ENCODE measurements around the gene MALT1. TPM values are rescaled to one million over a fixed set of nuclear protein-coding genes. Genes with fewer than 3 reads are reported as not detected.

Gene MALT1
- total RNA-seq, 1 experiment from 2014 or later, result 24.2 TPM

DNA sequence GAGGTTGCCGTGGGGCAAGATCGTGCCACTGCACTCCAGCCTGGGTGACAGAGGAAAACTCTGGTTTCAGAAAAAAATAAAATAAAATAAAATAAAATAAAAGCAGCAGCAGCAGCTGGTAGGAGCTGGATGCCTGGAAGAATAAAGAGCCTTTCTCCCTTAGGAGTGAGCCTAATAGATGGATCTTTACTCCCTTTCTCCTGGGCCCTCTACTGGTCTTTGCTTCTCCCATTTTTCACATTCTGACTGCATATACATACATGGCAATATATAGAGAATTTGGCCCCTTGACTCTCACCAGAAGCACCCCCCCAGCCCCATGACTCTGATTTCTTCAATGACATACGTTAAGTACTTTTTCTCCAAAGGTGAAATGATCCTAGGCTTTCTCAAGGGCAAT lies 9.8 kb upstream of the MALT1 start:
- Histone ChIP-seq H3K79me2 (ENCODE audit: low read length) (no peaks in the 10 kb centered on the region), H3F3A (ENCODE audit: low read length, unreplicated experiment) (no peaks in the 10 kb centered on the region), H4K20me1 (ENCODE audit: low read length) (no peaks in the 10 kb centered on the region), H3K27me3 (ENCODE audit: low read length) (no peaks in the 10 kb centered on the region), H3K36me3 (ENCODE audit: low read depth, low read length) (no peaks in the 10 kb centered on the region), H3K9me2 (replicated peaks; ENCODE audit: low read length) (no peaks in the 10 kb centered on the region), H2AFZ (ENCODE audit: low read length) (no peak overlapping the region), H3K9me3 (ENCODE audit: low read length) (no peaks in the 10 kb centered on the region), H3K4me1 (ENCODE audit: insufficient read depth, low read length) (peaks cover 13% of the 10 kb centered on the region), H3K4me2 (ENCODE audit: low read length) (no peak overlapping the region), H3K9ac (ENCODE audit: low read length) (no peak overlapping the region), H3K27ac (ENCODE audit: low read length) (no peak overlapping the region), H3K4me3 (ENCODE audit: low read length) (no peak overlapping the region)
- peak; percentile 20 for DNase-seq
- TF ChIP-seq, protein P1, sequence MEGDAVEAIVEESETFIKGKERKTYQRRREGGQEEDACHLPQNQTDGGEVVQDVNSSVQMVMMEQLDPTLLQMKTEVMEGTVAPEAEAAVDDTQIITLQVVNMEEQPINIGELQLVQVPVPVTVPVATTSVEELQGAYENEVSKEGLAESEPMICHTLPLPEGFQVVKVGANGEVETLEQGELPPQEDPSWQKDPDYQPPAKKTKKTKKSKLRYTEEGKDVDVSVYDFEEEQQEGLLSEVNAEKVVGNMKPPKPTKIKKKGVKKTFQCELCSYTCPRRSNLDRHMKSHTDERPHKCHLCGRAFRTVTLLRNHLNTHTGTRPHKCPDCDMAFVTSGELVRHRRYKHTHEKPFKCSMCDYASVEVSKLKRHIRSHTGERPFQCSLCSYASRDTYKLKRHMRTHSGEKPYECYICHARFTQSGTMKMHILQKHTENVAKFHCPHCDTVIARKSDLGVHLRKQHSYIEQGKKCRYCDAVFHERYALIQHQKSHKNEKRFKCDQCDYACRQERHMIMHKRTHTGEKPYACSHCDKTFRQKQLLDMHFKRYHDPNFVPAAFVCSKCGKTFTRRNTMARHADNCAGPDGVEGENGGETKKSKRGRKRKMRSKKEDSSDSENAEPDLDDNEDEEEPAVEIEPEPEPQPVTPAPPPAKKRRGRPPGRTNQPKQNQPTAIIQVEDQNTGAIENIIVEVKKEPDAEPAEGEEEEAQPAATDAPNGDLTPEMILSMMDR (conservative IDR thresholded peaks at IDR 0.05; ENCODE audit: low read depth, low read length), result no peak
- TF ChIP-seq EZH2 (IDR thresholded peaks at IDR 0.05; ENCODE audit: low read length, unreplicated experiment) (no peak), EZH2phosphoT487 (IDR thresholded peaks at IDR 0.05; ENCODE audit: borderline replicate concordance, low read length) (no peak)
- POLR2A ChIA-PET (ENCODE audit: unreplicated experiment), result interaction anchor here (0.6 kb wide), 1 partner anchor 38 kb away, joined by 4 read pairs; no protein-coding TSS in a partner anchor
- ATAC-seq, result peak; percentile 46
- no TSS peak for BruUV-seq (replicated peaks)
- CTCF ChIA-PET, result no interaction called here
- intact Hi-C loops (cut with micrococcal nuclease), result loop anchor here (1.0 kb wide), 1 partner anchor 103 kb away; no protein-coding TSS in a partner anchor

DNA sequence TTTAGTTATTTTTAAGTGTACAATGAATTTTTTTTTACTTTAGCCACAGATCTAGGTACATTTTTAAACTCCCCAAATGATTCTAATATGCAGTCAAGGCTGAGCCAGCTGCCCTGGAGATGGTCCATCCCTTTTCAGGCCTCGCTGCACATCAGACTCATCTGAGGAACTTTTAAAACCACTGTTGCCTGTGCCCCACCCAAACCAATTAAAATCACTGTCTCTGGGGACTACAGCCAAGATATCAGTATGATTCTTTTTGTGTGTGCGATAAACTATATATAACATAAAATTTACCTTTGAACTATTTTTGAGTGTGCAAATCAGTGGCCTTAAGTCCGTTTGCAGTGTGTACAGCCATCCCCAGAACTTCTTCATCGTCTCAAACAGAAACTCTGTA lies 9.1 kb upstream of the MALT1 start:
- ChIA-PET CTCF (no interaction called here), POLR2A (ENCODE audit: unreplicated experiment) (no interaction called here)
- no peak for TF ChIP-seq EZH2phosphoT487 (IDR thresholded peaks at IDR 0.05; ENCODE audit: borderline replicate concordance, low read length)
- TF ChIP-seq, protein P1 (conservative IDR thresholded peaks at IDR 0.05; ENCODE audit: low read depth, low read length), result no peak
- no peak for TF ChIP-seq EZH2 (IDR thresholded peaks at IDR 0.05; ENCODE audit: low read length, unreplicated experiment)
- H3F3A ChIP-seq (ENCODE audit: low read length, unreplicated experiment), result no peaks in the 10 kb centered on the region
- H2AFZ ChIP-seq (ENCODE audit: low read length), result no peak overlapping the region
- intact Hi-C loops (cut with micrococcal nuclease), result no loop called here
- H3K9ac ChIP-seq (ENCODE audit: low read length), result no peak overlapping the region
- no peak overlapping the region for H3K4me2 ChIP-seq (ENCODE audit: low read length)
- H4K20me1 ChIP-seq (ENCODE audit: low read length), result no peaks in the 10 kb centered on the region
- no TSS peak for BruUV-seq (replicated peaks)
- DNase-seq, result no peak
- no peaks in the 10 kb centered on the region for H3K79me2 ChIP-seq (ENCODE audit: low read length)
- H3K27me3 ChIP-seq (ENCODE audit: low read length), result no peaks in the 10 kb centered on the region
- H3K4me3 ChIP-seq (ENCODE audit: low read length), result no peak overlapping the region
- ATAC-seq, result peak; percentile 45
- no peak overlapping the region for H3K27ac ChIP-seq (ENCODE audit: low read length)
- no peaks in the 10 kb centered on the region for H3K36me3 ChIP-seq (ENCODE audit: low read depth, low read length)
- H3K4me1 ChIP-seq (ENCODE audit: insufficient read depth, low read length), result peaks cover 20% of the 10 kb centered on the region
- no peaks in the 10 kb centered on the region for H3K9me2 ChIP-seq (replicated peaks; ENCODE audit: low read length)
- no peaks in the 10 kb centered on the region for H3K9me3 ChIP-seq (ENCODE audit: low read length)

DNA sequence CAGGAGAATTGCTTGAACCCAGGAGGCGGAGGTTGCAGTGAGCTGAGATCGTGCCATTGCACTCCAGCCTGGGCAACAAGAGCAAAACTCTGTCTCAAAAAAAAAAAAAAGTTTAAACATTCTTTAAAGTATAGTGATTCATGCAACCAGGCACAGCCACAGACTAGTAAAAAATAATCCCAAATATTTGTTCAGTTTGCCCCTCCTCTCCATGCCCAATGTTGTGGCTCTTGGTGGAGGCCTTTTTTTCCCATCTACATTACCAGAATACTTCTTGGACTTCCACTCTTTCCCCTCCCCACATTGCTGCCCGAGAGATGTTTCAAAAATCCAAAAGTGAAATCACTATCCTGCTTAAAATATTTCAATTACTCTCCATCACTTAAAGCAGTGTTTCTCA lies 5.1 kb upstream of the MALT1 start:
- no peaks in the 10 kb centered on the region for H3K9me3 ChIP-seq (ENCODE audit: low read length)
- H3F3A ChIP-seq (ENCODE audit: low read length, unreplicated experiment), result peaks cover 9% of the 10 kb centered on the region
- H4K20me1 ChIP-seq (ENCODE audit: low read length), result no peaks in the 10 kb centered on the region
- CTCF ChIA-PET, result interaction anchor here (1.0 kb wide), 1 partner anchor 98 kb away, joined by 3 read pairs; no protein-coding TSS in a partner anchor
- H3K27ac ChIP-seq (ENCODE audit: low read length), result peak overlapping the region; percentile 35
- H3K79me2 ChIP-seq (ENCODE audit: low read length), result no peaks in the 10 kb centered on the region; the same call in 1 of the 2 replicates
- H3K9me2 ChIP-seq (replicated peaks; ENCODE audit: low read length), result no peaks in the 10 kb centered on the region
- POLR2A ChIA-PET (ENCODE audit: unreplicated experiment), result no interaction called here
- BruUV-seq (replicated peaks), result no TSS peak
- TF ChIP-seq, protein P1 (conservative IDR thresholded peaks at IDR 0.05; ENCODE audit: low read depth, low read length), result no peak
- TF ChIP-seq EZH2 (IDR thresholded peaks at IDR 0.05; ENCODE audit: low read length, unreplicated experiment) (no peak), EZH2phosphoT487 (IDR thresholded peaks at IDR 0.05; ENCODE audit: borderline replicate concordance, low read length) (no peak)
- ATAC-seq (peak; percentile 21), DNase-seq (peak; percentile 77)
- intact Hi-C loops (cut with micrococcal nuclease), result no loop called here
- H3K4me1 ChIP-seq (ENCODE audit: insufficient read depth, low read length), result peaks cover 53% of the 10 kb centered on the region
- no peak overlapping the region for H2AFZ ChIP-seq (ENCODE audit: low read length)
- no peak overlapping the region for H3K4me3 ChIP-seq (ENCODE audit: low read length)
- H3K27me3 ChIP-seq (ENCODE audit: low read length), result no peaks in the 10 kb centered on the region
- no peak overlapping the region for H3K9ac ChIP-seq (ENCODE audit: low read length)
- no peaks in the 10 kb centered on the region for H3K36me3 ChIP-seq (ENCODE audit: low read depth, low read length)
- peak overlapping the region; percentile 52 for H3K4me2 ChIP-seq (ENCODE audit: low read length)

Data from PC-3 (cell line).